Stimulated activated memory B cell treated with anti-CD40 and anti-IgM and Interleukin-4, amounts not matched to agents 10 μg/mL and 1 μg/mL and 100 μg/mL, for 72 hours (primary cell): ENCODE data around the gene ARFGEF2.
"Not testable (repeated sequence)": the region's sequence is repeated elsewhere in the genome, so short reads cannot be mapped to it uniquely, and the experiment has no call there.

Source experiments
- ATAC-seq: fragments of 150-1000 bp; cut with Tn5 transposase; 2 replicates; pipeline ENCODE4 v1.10.0; 2021
- H3K27ac Mint-ChIP-seq: one replicate; pipeline ENCODE4 v1.8.0; 2022; ENCODE audit warnings: mild to moderate bottlenecking, mixed read lengths
- H3K27me3 Mint-ChIP-seq: one replicate; pipeline ENCODE4 v1.8.0; 2022; ENCODE audit warnings: mixed read lengths
- H3K36me3 Mint-ChIP-seq: one replicate; pipeline ENCODE4 v1.8.0; 2022; ENCODE audit warnings: mixed read lengths
- H3K4me1 Mint-ChIP-seq: one replicate; pipeline ENCODE4 v1.8.0; 2022; ENCODE audit warnings: mixed read lengths
- H3K4me3 Mint-ChIP-seq: one replicate; pipeline ENCODE4 v1.8.0; 2022; ENCODE audit warnings: mild to moderate bottlenecking, moderate library complexity, mixed read lengths
- H3K9me3 Mint-ChIP-seq: one replicate; pipeline ENCODE4 v1.8.0; 2022; ENCODE audit warnings: mixed read lengths

Gene ARFGEF2

GRCh38 chr20:49074521-49074920, 153.0 kb downstream of the ARFGEF2 start:
- ATAC-seq: no peak
- no peak overlapping the region for H3K4me3 Mint-ChIP-seq
- H3K36me3 Mint-ChIP-seq: peaks cover 37% of the 10 kb centered on the region

GRCh38 chr20:49078310-49078709, 156.8 kb downstream of the ARFGEF2 start:
- Mint-ChIP-seq H3K9me3 (no peaks in the 10 kb centered on the region), H3K36me3 (peaks cover 58% of the 10 kb centered on the region), H3K27me3 (no peaks in the 10 kb centered on the region), H3K4me1 (no peaks in the 10 kb centered on the region), H3K4me3 (no peak overlapping the region), H3K27ac (no peak overlapping the region)
- no peak for ATAC-seq

More at GRCh38 chr20:49074521-49074920, 153.0 kb downstream of the ARFGEF2 start:
- Mint-ChIP-seq H3K9me3 (no peaks in the 10 kb centered on the region), H3K27me3 (no peaks in the 10 kb centered on the region), H3K4me1 (no peaks in the 10 kb centered on the region), H3K27ac (no peak overlapping the region)

GRCh38 chr20:49082295-49082694, 160.8 kb downstream of the ARFGEF2 start:
- not testable (repeated sequence) for H3K9me3 Mint-ChIP-seq, ATAC-seq, H3K4me1 Mint-ChIP-seq, H3K4me3 Mint-ChIP-seq, H3K27ac Mint-ChIP-seq, H3K27me3 Mint-ChIP-seq
- H3K36me3 Mint-ChIP-seq: peaks cover 69% of the 10 kb centered on the region
